H4 (cell line): Measurements from ENCODE around the gene ATP9B. TPM values are rescaled to one million over a fixed set of nuclear protein-coding genes. Genes with fewer than 3 reads are reported as not detected.
A peak's percentile ranks its signal among the peaks of the same experiment; 100 is the strongest.

Experiments used
- DNase-seq: peaks from one replicate; pipeline ENCODE4 v3.0.0-alpha.2; 2015; ENCODE audit warnings: low spot score
- total RNA-seq: library from RNA; depleted of rRNA; stranded (reverse); fragments of >200 nt; shearing (Covaris generic); gene quantifications from 2 replicates; pipeline ENCODE4 v1.2.3, GENCODE V29; 2014

Gene ATP9B
- total RNA-seq, 1 experiment from 2014 or later = 9.4 TPM

DNA sequence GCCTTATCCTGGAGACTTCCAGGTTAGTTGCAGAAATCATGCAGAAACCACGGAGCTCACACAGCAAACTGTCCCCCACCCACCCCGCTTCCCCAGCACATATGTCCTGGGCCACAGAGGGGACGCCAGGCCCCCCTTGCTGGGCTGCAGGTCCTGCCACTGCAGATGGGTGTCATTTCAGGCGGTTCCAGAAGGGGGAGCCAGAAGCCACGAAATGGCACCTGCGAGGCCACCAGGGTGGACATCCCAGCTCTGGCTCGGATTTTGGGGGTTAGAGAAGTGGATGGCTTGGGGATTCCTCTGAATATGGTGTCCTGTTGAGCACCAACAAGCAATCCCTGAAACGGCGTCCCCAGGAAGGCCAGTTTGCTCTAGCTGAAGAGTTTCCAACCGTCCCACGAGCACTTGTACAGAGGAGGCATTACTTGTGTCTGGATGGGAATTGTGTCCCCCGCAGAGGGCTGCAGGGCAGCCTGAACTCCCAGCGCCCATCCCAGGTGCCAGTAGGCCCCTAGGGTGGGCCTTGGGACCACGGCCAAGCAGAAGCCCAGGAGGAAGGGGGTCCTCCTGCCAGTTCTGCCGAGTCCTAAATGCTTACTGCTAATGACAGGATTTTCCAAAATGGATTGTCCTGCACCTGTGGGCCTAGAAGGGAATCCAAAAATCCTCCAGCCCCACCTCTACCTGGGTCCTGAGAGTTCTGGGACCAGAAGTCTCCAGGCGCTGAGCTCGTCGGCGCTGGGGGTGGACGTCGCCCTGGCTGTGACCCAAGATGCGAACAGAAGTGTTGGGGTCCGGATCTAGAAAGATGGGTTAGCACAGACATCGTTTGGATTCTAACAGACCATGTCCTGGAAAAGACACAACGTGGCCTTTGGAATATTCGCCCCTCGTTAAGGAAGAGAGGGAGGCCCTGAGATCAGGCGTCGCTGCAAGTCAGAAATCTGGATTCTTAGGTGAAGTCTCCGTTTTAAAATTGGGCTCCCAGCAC lies 311.9 kb downstream of the ATP9B start:
- peak; percentile 43 for DNase-seq

- no peak for DNase-seq
These were observed 312.7 kb downstream of the ATP9B start for GRCh38 chr18:79381811-79382311.

DNA sequence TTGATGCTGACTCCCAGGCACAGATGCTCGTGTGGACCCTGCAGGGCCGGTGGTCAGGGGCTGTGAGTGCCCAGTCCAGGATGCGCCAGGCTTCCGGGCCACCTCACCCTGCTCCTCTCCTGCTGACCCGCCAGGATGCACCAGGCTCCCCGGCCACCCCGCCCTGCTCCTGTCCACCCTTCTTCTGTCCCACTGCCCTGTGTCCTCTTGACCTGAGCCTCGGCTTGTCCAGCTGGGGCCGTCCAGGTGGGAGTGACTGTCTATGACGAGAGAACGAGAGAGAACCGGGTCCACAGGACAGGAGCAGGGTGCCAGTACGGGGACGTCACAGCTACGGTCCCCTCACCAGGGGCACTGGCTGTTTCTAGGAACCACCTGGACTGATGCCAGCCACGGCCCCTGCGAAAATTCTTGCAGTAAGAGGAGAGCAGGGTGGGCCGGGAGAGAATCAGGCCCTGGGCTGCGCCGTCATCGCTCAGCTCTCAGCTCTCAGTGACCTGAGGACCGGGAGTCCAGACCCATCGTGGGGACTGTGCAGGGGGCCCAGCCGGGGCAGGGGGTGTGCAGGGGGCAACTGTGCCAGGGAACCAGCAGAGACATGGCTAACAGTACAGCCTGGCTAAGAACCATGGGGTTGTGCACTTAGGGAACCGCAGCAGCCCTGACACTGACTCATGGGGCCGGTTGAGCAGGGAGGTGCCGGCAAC lies 313.6 kb downstream of the ATP9B start:
- DNase-seq = no peak

DNA sequence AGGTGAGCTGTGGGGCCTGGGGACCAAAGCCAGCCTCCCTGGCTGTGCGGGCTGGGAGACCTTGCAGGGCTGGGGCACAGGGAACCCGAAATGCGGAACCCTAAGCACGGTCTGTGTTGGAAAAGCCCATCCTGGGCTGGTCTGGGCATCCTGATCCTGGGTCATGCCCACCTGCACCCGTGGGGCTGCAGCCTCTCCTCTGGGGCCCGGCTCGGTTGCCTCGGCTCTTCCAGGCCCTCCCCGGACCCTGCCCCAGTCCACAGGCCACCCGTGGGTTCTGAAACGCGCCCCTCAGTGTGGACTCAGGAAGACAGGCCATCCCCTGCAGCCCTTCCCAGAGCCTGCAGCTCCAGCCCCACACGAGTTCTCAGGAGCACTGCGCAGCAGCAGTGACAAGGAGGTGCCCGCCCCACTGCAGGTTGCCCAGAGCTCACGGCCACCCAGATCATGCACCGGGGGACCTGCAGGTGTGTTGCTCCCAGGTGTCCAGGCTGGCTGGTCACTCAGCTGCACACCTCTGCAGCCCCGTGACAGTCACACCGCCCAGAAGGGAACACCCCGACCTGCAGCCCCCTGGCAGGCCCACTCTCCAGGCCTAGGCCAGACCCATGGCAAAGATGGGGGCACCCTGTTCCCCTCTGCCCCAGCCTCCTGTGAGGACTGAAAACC lies 314.3 kb downstream of the ATP9B start:
- no peak for DNase-seq

GRCh38 chr18:79384151-79384807 lies 315.1 kb downstream of the ATP9B start:
- DNase-seq = no peak

DNA sequence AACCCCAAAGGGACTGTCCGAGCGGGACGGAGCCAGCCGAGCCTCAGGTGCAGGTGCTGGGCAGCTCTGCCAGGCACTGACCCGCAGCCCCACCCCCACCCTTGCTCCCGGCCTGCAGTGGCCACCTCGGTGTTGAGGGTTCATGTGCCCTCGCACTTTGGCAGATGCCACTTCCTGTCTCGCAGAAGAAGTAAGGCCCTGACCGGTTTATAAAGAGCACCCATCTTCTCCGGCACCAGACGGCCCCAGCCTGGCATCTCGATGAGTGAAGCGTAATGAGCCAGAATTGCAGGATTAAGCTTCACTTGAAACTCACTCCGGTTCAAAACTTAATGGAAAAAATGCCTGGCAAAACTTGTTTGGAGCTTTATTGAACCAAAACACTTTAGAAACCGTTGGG lies 315.6 kb downstream of the ATP9B start:
- no peak for DNase-seq

DNA sequence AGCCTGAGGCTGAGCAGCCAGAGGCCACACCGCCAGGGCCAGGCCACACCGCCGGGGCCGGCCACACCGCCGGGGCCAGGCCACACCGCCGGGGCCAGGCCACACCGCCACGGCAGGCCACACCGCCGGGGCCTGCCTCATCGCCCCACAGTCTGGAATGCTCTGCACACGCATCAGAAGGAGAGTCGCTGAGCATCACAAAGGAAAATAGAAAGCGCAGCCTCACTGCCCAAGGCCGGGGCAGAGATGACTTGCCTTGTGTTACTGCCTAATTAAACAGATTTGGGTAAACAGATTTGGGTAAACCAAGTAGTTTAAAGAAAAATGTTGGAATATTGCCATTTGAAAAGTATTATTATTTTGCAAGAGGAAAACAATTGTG lies 316.1 kb downstream of the ATP9B start:
- no peak for DNase-seq

DNA sequence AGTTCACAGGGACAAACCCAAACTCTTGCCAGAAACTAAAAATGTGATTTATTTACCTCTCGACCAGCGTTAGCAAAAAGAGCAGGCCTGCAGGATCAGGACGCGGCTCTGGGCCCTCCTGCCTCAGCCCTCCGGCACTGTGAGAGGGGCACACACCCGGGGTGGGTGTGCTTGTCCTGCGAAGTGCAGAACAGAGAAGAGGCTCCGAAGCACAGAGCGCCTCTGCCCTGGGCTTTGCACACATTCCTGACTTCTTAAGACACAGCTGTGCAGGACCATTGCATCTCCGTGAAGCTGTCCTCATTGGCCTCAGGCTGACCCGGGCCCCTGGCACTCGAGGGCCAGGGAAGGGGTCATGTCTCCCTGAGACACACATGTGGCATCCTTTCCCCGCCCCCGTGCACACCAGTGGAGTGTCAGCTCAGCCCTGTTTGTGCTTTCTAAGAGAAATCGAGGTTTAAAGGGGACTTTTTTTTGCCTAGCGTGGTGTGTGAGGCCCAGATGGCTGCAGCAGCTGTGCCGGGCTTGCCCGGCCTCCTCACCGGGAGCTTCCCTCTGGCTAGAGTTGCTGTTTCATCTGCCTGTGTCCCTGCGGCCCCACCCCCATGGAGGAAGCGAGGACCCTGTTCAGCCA lies 316.6 kb downstream of the ATP9B start:
- no peak for DNase-seq

GRCh38 chr18:79386547-79386946 lies 317.4 kb downstream of the ATP9B start:
- no peak for DNase-seq

DNA sequence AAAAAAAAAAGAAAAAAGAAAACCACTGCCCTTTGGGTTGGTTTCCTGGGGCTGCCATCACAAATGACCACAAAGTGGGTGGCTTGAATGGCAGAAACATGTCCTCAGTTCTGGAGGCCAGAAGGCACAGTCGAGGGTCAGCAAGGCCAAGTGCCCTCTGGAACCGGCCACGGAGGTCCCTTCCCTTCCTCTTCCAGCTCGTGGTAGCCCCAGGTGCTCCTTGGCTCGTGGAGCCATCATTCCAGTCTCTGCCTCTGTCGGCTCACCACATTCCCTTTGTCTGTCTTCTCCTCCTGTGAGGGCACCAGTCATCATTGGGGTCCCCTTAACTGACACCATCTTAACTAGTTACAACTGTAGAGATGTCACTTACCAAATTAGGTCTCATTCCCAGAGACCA lies 318.0 kb downstream of the ATP9B start:
- no peak for DNase-seq

DNA sequence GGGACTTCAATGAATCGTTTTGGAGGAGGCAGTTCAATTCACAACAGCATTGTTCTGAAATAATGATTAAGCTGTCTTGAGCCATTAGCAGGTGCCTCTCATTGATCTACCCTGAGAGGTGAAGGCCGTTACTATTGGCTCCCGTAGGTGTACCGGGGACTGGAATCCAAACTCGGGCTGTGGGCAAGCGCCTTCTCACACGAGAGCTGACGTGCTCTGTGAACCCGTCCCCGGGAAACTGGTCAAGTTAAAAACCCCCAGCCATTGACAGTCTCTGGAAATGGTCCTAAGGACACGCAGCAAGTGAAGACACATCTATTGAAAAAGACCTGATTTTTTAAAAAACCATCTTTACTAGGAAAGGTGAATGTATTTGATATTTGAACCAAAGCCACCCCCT lies 318.4 kb downstream of the ATP9B start:
- DNase-seq = no peak

DNA sequence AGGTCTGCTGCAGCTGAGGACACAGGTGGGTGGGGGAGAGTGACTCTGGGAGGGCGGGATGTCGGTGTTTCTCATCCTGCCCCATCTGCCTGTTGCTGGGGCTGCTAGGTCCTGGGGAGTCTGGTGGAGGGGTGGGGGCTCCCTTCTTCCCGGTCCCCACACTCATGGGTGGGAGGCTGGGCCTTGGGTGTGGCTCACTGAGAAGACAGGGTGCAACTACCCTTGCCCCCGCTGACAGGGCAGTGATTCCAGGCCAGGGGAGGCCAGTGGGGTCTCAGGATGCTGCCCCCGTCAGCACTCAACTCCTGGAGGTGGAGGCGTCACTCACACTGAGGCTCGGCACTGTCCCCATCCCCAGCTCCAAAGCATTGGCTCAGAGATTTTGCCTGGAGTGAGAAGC lies 318.8 kb downstream of the ATP9B start:
- DNase-seq = no peak

DNA sequence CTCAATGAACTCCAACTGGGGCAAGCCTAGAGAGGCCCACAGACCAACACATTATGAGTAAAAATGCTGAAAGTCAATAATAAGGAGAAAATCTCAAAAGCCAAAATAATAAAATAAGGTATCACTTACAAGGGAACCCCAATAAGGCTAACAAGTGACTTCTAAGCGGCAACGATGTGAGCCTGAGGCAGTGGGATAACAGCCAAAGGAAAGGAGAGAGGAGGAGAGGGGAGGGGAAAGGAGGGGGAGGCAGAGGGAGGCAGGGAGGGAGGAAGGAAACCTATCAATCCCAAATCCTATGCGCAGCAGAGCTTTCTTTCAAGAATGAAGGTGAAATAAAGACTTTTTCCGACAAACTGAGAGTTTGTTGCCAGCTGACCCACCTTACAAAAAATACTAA lies 320.5 kb downstream of the ATP9B start:
- DNase-seq = no peak

GRCh38 chr18:79392226-79392625 lies 323.0 kb downstream of the ATP9B start:
- no peak for DNase-seq

DNA sequence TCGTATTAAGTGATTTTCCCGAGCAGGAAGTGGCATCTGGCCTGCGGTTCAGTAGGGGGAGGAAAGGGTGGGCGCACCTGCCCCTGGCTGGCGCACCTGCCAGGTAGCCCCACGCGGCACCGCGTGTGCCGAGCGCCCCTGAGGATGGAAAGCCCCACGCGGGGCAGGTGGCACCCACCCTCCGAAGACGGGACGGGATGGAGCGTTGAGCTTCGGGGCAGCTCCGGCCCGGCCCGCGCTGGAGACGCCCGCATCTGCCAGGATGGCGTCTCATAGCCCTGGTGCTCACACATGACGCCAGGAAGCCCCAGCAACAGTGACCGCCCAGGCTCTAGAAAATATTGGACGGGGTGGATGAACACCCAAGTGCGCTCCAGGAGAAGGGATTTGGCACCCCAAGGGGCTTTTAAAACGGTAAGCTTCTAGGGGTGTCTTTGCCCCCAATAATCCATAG lies 324.0 kb downstream of the ATP9B start:
- no peak for DNase-seq

- DNase-seq = peak; percentile 87
These were observed 324.7 kb downstream of the ATP9B start for GRCh38 chr18:79393635-79394533.

- DNase-seq = peak; percentile 36
These were observed 325.5 kb downstream of the ATP9B start for GRCh38 chr18:79394534-79395307.

GRCh38 chr18:79395308-79395640 lies 326.1 kb downstream of the ATP9B start:
- DNase-seq = no peak

GRCh38 chr18:79395761-79396404 lies 326.7 kb downstream of the ATP9B start, which contains the start of gene NFATC1:
Gene NFATC1 (plus strand): TSS chr18:79395930. CDS start chr18:79396225, 295 bp downstream.
- DNase-seq = peak; percentile 73
